Measurements from ENCODE around the gene PLPPR1.
"Not testable (repeated sequence)": the region's sequence is repeated elsewhere in the genome, so short reads cannot be mapped to it uniquely, and the experiment has no call there.

Gene PLPPR1

GRCh38 chr9:101225271-101225670 is 196.7 kb downstream of the PLPPR1 start:
- no peak for DNase-seq

DNA sequence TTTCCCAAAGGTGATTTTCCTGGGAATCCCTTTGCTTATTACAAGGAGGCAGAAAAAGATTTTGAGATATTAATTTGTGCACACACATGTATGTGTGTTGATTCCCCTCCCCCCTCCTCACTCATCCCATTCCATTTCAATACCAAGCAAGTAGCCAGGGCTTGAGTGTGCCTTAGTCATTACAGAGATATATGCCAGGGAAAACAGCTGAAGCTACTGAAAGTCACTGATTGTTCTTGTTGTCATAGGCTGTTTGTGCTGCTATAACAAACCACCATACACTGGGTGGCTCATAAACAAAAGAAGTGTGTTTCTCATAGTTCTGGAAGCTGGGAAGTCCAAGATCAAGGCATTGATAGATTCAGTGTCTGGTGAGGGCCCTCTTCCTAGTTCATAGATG is 197.6 kb downstream of the PLPPR1 start:
- no peak for DNase-seq

- DNase-seq, result no peak
Measured at GRCh38 chr9:101226803-101227202, 198.3 kb downstream of the PLPPR1 start.

DNA sequence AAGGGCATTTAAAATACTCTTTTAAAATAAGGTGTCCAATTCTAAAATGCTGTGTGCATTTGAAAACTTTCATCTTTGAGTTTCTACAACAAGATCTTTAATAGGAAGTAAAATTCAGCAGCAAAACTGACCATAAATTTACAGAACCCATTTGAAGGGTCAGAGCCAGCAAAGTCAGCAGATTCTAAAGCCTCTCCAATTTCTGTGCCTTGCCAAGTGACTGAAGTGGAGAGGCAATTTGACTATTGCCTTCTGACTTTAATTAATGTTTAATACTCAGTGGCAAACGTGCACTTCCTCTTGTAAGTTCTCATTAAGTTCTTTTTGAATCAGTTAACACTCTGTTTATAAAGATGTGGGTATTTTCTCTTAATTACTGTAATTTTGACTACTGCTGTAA is 201.1 kb downstream of the PLPPR1 start:
- DNase-seq, result no peak

- no peak for DNase-seq
Measured at GRCh38 chr9:101232405-101232977, 204.0 kb downstream of the PLPPR1 start.

DNA sequence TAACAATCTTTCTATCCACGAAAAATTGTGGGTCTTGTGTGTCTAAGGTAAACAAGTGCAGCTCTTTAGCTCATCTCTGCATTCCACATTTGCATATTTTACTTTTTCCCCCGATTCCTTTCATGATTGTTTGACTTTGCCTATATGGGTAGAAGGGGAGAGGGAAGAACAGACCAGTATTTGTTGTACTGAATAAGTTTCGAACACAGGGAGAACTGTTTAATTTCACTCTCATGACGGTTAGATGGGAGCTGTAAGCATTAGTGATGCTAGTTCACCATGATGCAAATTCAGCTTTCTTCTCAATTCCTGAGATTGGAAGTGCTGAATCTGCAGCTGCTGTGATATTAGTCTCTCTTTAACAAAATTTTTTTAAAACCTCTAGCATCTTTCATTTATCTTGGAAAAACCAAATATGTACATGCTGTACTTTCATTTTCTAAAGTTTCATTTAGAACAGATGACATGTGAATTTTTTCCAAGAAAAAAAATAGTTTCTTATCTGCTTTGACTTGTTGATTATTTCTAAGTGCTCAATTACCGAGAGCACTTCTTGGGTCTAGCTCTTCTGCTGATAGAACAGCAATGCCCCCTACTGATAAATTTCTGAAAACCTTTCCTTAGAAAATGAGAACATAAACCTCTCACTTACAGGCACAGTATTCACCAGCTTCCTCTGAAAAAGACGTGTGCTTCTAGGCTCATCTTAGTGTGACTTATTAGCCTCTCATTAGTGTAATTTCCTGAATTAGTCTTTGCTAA is 206.8 kb downstream of the PLPPR1 start:
- DNase-seq, result no peak

DNA sequence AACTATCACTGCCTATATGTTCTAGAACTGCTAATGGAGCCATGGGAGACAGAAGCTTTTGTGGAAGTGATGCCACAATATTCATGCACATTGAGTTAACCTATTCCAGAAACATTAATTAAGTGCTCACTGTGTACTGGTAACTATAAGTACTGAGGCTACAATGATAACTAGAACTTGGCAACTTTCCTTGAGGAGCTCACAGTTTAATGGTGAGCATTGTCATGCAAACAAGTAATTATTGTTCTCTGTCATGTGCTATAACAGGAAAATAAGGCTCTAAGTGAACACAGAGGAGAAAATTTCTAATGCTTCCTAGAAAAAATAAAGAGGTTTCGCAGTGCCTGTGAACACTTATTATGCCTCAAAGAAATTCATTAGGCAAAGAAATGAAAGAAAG is 214.1 kb downstream of the PLPPR1 start:
- DNase-seq, result no peak

DNA sequence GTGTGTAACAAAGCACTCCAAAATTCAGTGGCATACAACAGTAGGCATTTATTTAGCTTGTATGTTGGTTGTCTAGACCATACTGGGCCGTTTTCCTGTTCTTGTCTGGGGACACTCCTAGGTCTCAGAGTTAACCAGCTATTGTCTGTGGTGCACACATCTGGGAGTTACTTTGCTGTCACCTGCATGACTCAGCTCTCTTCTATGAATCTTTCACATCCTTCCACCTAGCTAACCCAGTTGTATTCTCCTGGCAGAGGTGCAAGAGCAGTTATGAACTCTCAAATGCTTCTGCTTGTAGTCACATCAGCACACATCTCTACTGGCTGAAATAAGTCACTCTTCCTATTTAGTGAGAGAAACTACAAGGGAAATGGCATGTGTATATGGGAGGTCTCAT is 218.2 kb downstream of the PLPPR1 start:
- no peak for DNase-seq

- no peak for DNase-seq
Measured at GRCh38 chr9:101247297-101247696, 218.8 kb downstream of the PLPPR1 start.

GRCh38 chr9:101254733-101255433 is 226.4 kb downstream of the PLPPR1 start:
- DNase-seq, result no peak

- DNase-seq, result no peak
Measured at GRCh38 chr9:101264727-101265126, 236.2 kb downstream of the PLPPR1 start.

GRCh38 chr9:101265261-101265660 is 236.7 kb downstream of the PLPPR1 start:
- no peak for DNase-seq

DNA sequence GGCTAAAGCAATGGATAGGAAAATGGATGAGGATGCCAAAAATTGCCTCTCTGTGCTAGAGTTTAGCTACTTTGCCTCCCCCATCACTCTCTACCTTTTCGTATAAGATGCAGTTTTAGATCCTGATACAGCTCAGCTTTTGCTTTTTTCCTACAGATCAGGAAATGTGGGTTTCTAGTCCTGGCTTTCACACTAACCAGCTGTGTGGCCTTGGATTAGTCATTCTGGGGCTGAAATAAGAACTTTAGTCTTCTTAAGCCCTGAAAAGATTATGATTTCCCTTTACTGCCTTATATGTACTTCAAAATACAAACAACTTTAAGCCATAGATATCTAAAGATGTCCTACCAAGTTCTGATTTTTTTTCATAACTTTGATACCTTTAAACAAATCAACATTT is 239.9 kb downstream of the PLPPR1 start:
- no peak for DNase-seq

- no peak for DNase-seq
Measured at GRCh38 chr9:101269591-101270283, 241.2 kb downstream of the PLPPR1 start.

- no peak for DNase-seq
Measured at GRCh38 chr9:101270302-101270701, 241.8 kb downstream of the PLPPR1 start.

- no peak for DNase-seq
Measured at GRCh38 chr9:101271102-101271501, 242.6 kb downstream of the PLPPR1 start.

GRCh38 chr9:101274971-101275768 is 246.6 kb downstream of the PLPPR1 start:
- no peak for DNase-seq

DNA sequence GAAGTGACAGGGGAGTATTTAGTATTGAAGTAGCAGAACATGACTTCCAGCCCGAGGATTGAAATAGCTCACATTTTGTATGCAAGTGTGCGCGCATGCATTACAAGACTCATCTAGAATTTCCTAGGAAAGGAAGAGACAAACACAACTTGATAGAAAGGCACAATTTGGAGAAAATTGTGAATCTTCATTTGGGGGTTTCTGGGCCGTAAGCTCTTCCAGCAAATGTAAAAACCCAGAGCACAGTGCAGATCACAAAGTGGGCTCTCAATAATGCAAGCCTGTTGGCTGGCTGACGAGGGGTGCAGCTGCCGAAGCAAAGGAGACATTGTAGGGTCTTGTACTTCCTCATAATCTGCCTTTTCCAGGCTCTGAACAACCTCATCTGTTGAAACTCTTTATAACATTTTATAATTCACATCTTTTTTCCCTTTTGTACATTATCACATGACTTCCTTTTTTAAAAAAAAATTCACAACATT is 247.3 kb downstream of the PLPPR1 start:
- DNase-seq, result no peak

- not testable (repeated sequence) for DNase-seq
Measured at GRCh38 chr9:101291043-101291442, 262.5 kb downstream of the PLPPR1 start.

- no peak for DNase-seq
Measured at GRCh38 chr9:101299901-101300300, 271.4 kb downstream of the PLPPR1 start.

DNA sequence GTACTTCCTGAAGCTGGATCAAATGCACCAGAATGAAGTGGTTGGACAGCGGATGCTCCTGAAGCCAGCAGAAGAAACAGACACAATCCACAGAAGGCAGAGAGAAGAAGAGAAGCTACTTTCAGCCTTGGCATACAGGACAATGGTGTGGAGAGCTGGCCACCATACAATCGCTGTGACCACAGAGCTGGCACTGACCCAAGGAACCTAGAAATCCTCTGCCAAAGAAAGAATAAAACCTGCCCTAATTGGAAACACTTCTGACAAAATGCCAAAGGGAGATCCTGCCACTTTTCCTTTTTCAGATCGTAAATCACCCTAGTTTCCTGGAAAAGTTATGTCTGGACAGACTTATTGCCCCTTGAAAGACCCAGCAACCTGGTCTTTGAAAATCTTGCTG is 278.5 kb downstream of the PLPPR1 start:
- DNase-seq, result no peak

DNA sequence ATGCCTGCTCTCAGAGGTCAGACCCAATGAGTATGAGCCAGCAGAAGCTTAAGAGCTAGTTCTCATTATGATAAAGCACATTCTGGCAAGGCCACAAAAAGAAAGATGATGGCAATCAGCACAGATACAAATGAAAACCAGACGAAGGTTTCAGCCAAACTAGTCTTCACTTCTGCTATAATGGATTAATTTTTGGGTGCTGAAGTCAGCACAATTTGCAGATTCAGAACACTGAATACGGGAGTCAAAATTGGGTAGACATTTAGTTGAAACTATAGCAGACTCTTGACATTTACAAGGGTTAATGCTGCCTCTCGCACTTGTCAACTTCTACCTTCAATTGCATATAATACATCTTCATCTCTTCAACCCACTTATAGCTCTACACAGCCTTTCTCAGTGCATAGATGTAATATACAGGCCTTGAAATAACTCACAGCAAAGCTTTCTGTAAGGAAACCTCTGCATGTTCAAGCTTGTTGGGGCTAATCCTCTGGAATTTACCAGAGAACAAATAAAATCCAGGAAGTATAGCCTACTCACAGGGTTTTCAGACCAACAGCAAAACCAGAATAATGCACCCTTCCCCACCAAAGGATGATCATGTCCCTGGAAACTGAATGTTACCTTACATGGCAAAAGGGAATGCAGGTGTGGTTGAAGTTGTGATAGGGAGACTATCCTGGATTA is 279.1 kb downstream of the PLPPR1 start:
- no peak for DNase-seq

Data from activated naive CD4-positive, alpha-beta T cell treated with Interleukin-2 at 50 U/mL for 16 hours (primary cell).